CD4-positive, CD25-positive, alpha-beta regulatory T cell (primary cell): ENCODE results near the gene BIVM. TPM values are rescaled to one million over a fixed set of nuclear protein-coding genes. Genes with fewer than 3 reads are reported as not detected.

ENCODE experiments used
- ATAC-seq, 2 donors: fragments of 150-1000 bp; cut with Tn5 transposase; one replicate each; pipeline ENCODE4 v1.10.0; 2021; ENCODE audit warnings: low read depth in 2 of 2, moderate number of reproducible peaks in 2 of 2, moderate library complexity in 1 of 2
- DNase-seq, 3 donors: peaks; one replicate each; pipeline versions ENCODE4 v3.0.0 to v3.0.0-alpha.2; 2012 to 2022; ENCODE audit warnings: mixed read lengths in 1 of 3
- H3K27ac ChIP-seq: one replicate; pipeline ENCODE4 v1.7.0; 2013; ENCODE audit warnings: mild to moderate bottlenecking, low read length; ENCODE audit not compliant: insufficient read depth, poor library complexity, severe bottlenecking
- H3K27me3 ChIP-seq: one replicate; pipeline ENCODE4 v1.7.0; 2013; ENCODE audit warnings: low read length; ENCODE audit not compliant: control insufficient read depth, insufficient read depth
- H3K36me3 ChIP-seq: one replicate; pipeline ENCODE4 v1.7.0; 2013; ENCODE audit warnings: mild to moderate bottlenecking, low read length, moderate library complexity; ENCODE audit not compliant: control insufficient read depth, insufficient read depth
- H3K4me1 ChIP-seq: 2 replicates; pipeline ENCODE4 v1.7.0; 2013; ENCODE audit warnings: mild to moderate bottlenecking, low read length; ENCODE audit not compliant: insufficient read depth, control insufficient read depth, poor library complexity, severe bottlenecking
- H3K4me3 ChIP-seq: one replicate; pipeline ENCODE4 v1.7.0; 2013; ENCODE audit warnings: low read depth, mild to moderate bottlenecking, low read length, moderate library complexity
- H3K9me3 ChIP-seq, 2 experiments: 1 replicate in 1 of 2; 2 replicates in 1 of 2; pipeline ENCODE4 v1.7.0; 2013; ENCODE audit warnings: low read length in 2 of 2, mild to moderate bottlenecking in 1 of 2, moderate library complexity in 1 of 2; ENCODE audit not compliant: control insufficient read depth in 2 of 2
- H3K27ac Mint-ChIP-seq, 3 donors: one replicate each; pipeline ENCODE4 v1.8.0; 2020 to 2022; ENCODE audit warnings: mild to moderate bottlenecking in 3 of 3, mixed read lengths in 3 of 3, moderate library complexity in 2 of 3
- H3K27me3 Mint-ChIP-seq: one replicate; pipeline ENCODE4 v1.8.0; 2022; ENCODE audit warnings: mild to moderate bottlenecking, mixed read lengths
- H3K36me3 Mint-ChIP-seq: one replicate; pipeline ENCODE4 v1.8.0; 2020; ENCODE audit warnings: mixed read lengths
- H3K4me1 Mint-ChIP-seq, 4 donors: one replicate each; pipeline ENCODE4 v1.8.0; 2020 to 2022; ENCODE audit warnings: mixed read lengths in 4 of 4, mild to moderate bottlenecking in 1 of 4
- H3K4me3 Mint-ChIP-seq, 4 donors: one replicate each; pipeline ENCODE4 v1.8.0; 2020 to 2022; ENCODE audit warnings: mild to moderate bottlenecking in 4 of 4, mixed read lengths in 4 of 4, moderate library complexity in 3 of 4
- H3K9me3 Mint-ChIP-seq, 7 donors: one replicate each; pipeline ENCODE4 v1.8.0; 2020 to 2022; ENCODE audit warnings: mixed read lengths in 7 of 7, mild to moderate bottlenecking in 3 of 7, moderate library complexity in 2 of 7
- polyA plus RNA-seq, 4 donors: library from polyadenylated mRNA; unstranded; fragments of 300-500 nt; fragmentation: Illumina TruSeq; gene quantifications; one replicate each; pipeline ENCODE4 v1.2.3, GENCODE V29; 2021
- total RNA-seq: library from RNA; stranded (reverse); gene quantifications from one replicate; pipeline ENCODE4 v1.2.3, GENCODE V29; 2022

BIVM gene
- total and polyA plus RNA-seq, 5 donors from 2014 or later: 6.1 to 8.4 (median 7.9) TPM

DNA sequence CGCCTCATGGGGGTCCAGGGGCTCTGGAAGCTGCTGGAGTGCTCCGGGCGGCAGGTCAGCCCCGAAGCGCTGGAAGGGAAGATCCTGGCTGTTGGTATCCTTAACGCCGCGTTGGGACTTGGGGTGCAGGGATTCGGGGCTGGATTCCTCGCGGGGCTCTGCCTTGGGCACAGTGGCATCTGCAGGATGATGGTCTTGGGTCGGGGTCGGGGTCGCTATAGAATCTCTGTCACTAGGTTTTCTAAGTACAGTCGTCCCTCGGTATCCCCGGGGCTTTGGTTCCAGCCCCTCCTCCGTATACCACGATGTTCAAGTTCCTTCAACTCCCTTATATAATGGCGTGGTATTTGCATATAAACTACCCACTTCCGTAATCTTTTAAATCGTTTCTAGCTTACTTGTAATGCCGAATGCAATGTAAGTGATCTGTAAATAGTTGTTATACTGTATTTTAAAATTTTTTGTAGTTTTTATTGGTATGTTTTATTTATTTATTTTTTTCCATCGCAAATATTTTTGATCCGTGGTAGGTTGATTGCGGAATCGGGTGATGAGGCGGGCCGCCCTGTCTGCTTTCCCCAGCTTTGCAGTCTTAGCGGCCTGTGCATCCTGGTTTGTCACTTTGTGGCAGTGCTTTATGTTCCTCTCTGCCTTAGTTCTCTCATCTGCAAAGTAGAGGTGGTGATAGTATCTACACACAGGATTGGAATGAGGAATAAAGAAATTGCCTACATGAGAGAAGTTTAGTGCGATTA lies 47.5 kb downstream of the BIVM start:
- Histone ChIP-seq H3K4me3 (peak overlapping the region; percentile 99), H3K27ac (peak overlapping the region; percentile 98), H3K27me3 (no peaks in the 10 kb centered on the region), H3K4me1 (peaks cover 46% of the 10 kb centered on the region), H3K36me3 (peaks cover 5% of the 10 kb centered on the region), H3K9me3 (no peaks in the 10 kb centered on the region)
- Mint-ChIP-seq H3K4me3 (peak overlapping the region; percentile 96 to 100 (median 99)), H3K27ac (peak overlapping the region; percentile 99 to 100 (median 100)), H3K36me3 (peaks cover 6% of the 10 kb centered on the region), H3K9me3 (no peaks in the 10 kb centered on the region), H3K27me3 (peaks cover 7% of the 10 kb centered on the region), H3K4me1 (peaks cover 21 to 53% (median 41%) of the 10 kb centered on the region in 4 donors)
- peak; percentile 43 to 77 (median 76) for DNase-seq
- peak; percentile 45 to 48 for ATAC-seq

DNA sequence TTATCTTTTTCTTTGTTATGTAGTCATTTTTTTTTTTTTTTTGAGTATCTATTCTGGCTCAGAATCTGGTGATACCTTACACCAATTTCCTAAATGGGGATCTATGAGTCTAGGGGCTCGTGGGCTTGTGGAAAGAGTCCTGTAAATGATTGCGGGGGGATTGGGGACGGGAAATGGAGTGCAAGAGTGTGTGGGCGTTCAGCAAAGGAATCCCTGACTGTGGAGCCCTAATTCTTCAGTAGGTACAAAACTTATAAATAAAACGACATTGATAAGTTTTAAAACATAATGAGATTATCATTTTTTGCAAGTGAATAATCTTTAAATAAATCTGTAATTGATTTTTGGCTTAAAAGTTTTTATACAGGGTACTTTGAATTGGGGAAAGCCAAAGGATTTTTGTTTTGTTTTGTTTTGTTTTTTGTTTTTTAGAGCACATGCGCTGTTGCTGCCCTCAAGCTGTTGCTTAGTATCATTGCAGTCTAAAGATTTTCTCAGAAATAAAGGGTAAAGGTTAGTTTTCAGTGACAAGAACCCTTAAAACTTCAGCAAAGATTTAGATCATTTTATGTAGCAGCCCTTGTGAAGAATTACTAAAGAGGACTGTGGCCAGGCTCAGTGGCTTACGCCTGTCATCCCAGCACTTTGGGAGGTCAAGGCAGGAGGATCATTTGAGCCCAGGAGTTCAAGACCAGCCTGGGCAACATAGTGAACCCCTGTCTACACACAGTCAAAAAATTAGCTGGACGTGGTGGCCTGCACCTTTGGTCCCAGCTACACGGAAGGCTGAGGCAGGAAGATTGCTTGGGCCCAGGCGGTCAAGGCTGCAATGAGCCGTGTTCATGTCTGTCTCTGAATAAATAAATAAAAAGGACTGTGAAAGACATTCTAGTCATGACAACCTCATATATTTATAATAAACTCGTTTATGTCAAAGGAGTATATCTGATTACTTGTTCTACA lies 48.6 kb downstream of the BIVM start:
- Mint-ChIP-seq H3K27ac (peak overlapping the region; percentile 99 to 100 (median 100)), H3K9me3 (no peaks in the 10 kb centered on the region), H3K4me1 (peaks cover 21 to 57% (median 46%) of the 10 kb centered on the region in 4 donors), H3K36me3 (peaks cover 6% of the 10 kb centered on the region), H3K4me3 (peak overlapping the region; percentile 96 to 100 (median 99)), H3K27me3 (peaks cover 7% of the 10 kb centered on the region)
- no peak for ATAC-seq
- peak in 2 of 3 donors; percentile 59 to 67 for DNase-seq
- Histone ChIP-seq H3K9me3 (no peaks in the 10 kb centered on the region), H3K4me3 (peak overlapping the region; percentile 99), H3K27ac (peak overlapping the region; percentile 98), H3K27me3 (no peaks in the 10 kb centered on the region), H3K36me3 (peaks cover 11% of the 10 kb centered on the region), H3K4me1 (peaks cover 48% of the 10 kb centered on the region)

DNA sequence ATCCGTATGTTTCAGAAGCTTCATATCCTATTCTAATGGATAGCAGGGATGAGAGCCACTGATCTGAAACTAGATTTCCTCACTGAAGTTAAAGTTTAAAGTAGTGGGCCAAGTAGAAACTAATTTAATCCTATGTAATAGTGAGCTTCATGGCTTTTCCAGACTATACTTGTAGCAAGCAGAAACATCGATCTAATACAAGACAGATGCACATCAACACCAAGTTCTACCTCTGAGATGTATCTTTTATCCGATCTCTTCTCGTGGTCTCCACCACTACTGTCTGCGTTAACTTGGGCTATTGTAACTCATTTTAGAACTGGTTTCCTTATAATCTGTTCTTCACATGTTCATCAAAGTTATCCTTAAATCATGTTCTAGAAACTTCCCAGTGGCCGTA lies 50.0 kb downstream of the BIVM start:
- peak overlapping the region; percentile 98 for H3K27ac ChIP-seq
- H3K27me3 ChIP-seq: no peaks in the 10 kb centered on the region
- ATAC-seq: no peak
- peaks cover 12% of the 10 kb centered on the region for H3K36me3 Mint-ChIP-seq
- H3K27me3 Mint-ChIP-seq: peaks cover 7% of the 10 kb centered on the region
- H3K9me3 Mint-ChIP-seq: no peaks in the 10 kb centered on the region
- DNase-seq: no peak
- H3K4me1 ChIP-seq: peaks cover 55% of the 10 kb centered on the region
- H3K9me3 ChIP-seq: no peaks in the 10 kb centered on the region
- H3K27ac Mint-ChIP-seq: peak overlapping the region in 2 of 3 donors; percentile 36 to 93
- peak overlapping the region in 3 of 4 donors; percentile 1 to 70 (median 66) for H3K4me3 Mint-ChIP-seq
- H3K4me3 ChIP-seq: peak overlapping the region; percentile 23
- peaks cover 28 to 69% (median 53%) of the 10 kb centered on the region in 4 donors for H3K4me1 Mint-ChIP-seq
- H3K36me3 ChIP-seq: peaks cover 25% of the 10 kb centered on the region

DNA sequence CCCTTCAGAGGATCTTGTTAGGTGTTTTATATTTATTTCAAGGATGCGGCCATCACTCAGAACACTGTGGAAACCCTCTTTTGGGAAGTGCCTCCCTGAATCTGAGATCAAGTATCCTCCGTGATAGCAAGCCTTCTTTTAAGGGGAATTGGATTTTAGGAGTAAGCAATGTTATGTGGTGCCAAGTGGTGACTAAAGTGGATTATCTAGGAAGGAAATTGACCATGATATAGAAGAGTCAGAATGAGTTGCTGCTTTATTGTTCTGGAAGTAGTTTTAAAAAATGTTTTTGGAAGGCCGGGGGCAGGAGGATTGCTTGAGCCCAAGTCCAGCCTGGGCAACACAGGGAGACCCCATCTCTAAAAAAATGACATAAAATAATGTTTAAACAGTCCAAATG lies 53.6 kb downstream of the BIVM start:
- DNase-seq (no peak), ATAC-seq (no peak)
- H3K27me3 Mint-ChIP-seq: no peaks in the 10 kb centered on the region
- H3K4me1 ChIP-seq: peaks cover 40% of the 10 kb centered on the region
- no peaks in the 10 kb centered on the region for H3K9me3 ChIP-seq
- H3K36me3 ChIP-seq: peaks cover 59% of the 10 kb centered on the region
- peaks cover 37 to 72% (median 53%) of the 10 kb centered on the region in 4 donors for H3K4me1 Mint-ChIP-seq
- H3K36me3 Mint-ChIP-seq: peaks cover 32% of the 10 kb centered on the region
- no peak overlapping the region for H3K4me3 ChIP-seq
- H3K9me3 Mint-ChIP-seq: no peaks in the 10 kb centered on the region
- H3K4me3 Mint-ChIP-seq: no peak overlapping the region
- peak overlapping the region; percentile 29 for H3K27ac ChIP-seq
- H3K27me3 ChIP-seq: no peaks in the 10 kb centered on the region
- no peak overlapping the region for H3K27ac Mint-ChIP-seq

DNA sequence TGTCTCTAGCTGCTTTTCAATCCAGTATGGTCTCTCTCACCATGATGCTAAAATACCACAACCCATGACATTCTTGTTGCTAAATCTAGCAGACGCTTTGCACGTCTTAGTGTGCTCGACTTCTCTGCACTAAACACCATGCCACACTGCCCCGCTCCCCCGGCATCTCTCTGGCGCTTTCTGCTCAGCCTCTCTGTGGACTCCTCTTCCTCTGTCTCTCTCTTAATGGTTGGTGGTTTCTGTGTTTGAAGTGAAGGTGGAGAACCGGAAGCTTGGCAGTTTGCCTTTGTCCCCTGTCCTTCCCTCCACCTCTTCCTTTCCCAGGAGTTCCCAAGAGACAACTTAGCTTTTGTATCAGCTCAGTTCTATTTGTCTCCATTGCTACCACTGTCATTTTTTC lies 55.8 kb downstream of the BIVM start:
- ATAC-seq (peak; percentile 47 to 76), DNase-seq (peak in 2 of 3 donors; percentile 6 to 57)
- Histone ChIP-seq H3K9me3 (no peaks in the 10 kb centered on the region), H3K27me3 (no peaks in the 10 kb centered on the region), H3K36me3 (peaks cover 75% of the 10 kb centered on the region), H3K4me1 (peaks cover 27% of the 10 kb centered on the region), H3K27ac (peak overlapping the region; percentile 49), H3K4me3 (peak overlapping the region; percentile 40)
- Mint-ChIP-seq H3K36me3 (peaks cover 45% of the 10 kb centered on the region), H3K27me3 (no peaks in the 10 kb centered on the region), H3K27ac (peak overlapping the region; percentile 78 to 88 (median 86)), H3K9me3 (no peaks in the 10 kb centered on the region), H3K4me1 (peaks cover 41 to 55% (median 50%) of the 10 kb centered on the region in 4 donors), H3K4me3 (peak overlapping the region; percentile 52 to 90 (median 72))

DNA sequence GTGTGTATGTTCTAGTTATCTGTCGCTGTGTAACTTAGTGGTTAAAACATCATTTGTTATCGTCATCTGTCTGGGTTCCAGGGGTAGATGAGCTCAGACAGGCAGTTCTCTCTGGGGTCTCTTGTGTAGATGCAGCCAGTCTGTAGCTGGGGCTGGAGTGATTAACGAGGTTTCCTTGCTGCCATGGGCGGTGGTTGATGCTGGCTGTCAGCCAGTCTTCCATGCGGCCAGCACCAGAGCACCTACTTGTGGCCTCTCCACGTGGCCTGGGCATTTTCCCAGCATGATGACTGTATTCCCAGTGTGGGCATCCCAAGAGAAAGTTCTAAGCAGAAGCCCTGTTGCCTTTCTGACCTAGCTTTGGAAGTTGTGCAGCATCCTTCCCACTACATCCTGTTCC lies 57.6 kb downstream of the BIVM start:
- peaks cover 93% of the 10 kb centered on the region for H3K36me3 ChIP-seq
- no peak for ATAC-seq
- Mint-ChIP-seq H3K9me3 (no peaks in the 10 kb centered on the region), H3K27ac (peak overlapping the region in 1 of 3 donors; percentile 37), H3K36me3 (peaks cover 50% of the 10 kb centered on the region), H3K4me1 (peaks cover 38 to 44% (median 43%) of the 10 kb centered on the region in 4 donors), H3K4me3 (no peak overlapping the region), H3K27me3 (no peaks in the 10 kb centered on the region)
- H3K4me3 ChIP-seq: no peak overlapping the region
- peaks cover 16% of the 10 kb centered on the region for H3K4me1 ChIP-seq
- H3K27me3 ChIP-seq: no peaks in the 10 kb centered on the region
- H3K27ac ChIP-seq: no peak overlapping the region
- no peaks in the 10 kb centered on the region for H3K9me3 ChIP-seq
- no peak for DNase-seq

DNA sequence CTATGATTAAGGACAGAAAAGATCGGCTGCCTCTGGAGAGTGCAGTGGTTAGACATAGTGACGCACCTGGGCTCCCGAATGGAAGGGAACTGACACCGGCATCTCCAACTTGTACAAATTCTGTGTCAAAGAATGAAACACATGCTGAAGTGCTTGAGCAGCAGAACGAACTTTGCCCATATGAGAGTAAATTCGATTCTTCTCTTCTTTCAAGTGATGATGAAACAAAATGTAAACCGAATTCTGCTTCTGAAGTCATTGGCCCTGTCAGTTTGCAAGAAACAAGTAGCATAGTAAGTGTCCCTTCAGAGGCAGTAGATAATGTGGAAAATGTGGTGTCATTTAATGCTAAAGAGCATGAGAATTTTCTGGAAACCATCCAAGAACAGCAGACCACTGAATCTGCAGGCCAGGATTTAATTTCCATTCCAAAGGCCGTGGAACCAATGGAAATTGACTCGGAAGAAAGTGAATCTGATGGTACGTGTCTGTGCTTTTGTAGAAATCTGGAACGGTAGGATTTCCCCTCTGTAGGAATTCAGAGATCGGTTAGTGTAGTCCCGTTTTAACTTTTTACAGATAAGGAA lies 63.8 kb downstream of the BIVM start:
- H3K4me1 Mint-ChIP-seq: peaks cover 11 to 48% (median 29%) of the 10 kb centered on the region in 4 donors
- no peaks in the 10 kb centered on the region for H3K9me3 Mint-ChIP-seq
- H3K27ac Mint-ChIP-seq: peak overlapping the region in 1 of 3 donors; percentile 8
- no peaks in the 10 kb centered on the region for H3K27me3 ChIP-seq
- peaks cover 11% of the 10 kb centered on the region for H3K4me1 ChIP-seq
- H3K27me3 Mint-ChIP-seq: no peaks in the 10 kb centered on the region
- H3K27ac ChIP-seq: no peak overlapping the region
- DNase-seq (no peak), ATAC-seq (no peak)
- no peaks in the 10 kb centered on the region for H3K9me3 ChIP-seq
- no peak overlapping the region for H3K4me3 ChIP-seq
- H3K36me3 Mint-ChIP-seq: peaks cover 67% of the 10 kb centered on the region
- peaks cover 98% of the 10 kb centered on the region for H3K36me3 ChIP-seq
- peak overlapping the region in 1 of 4 donors; percentile 22 for H3K4me3 Mint-ChIP-seq
